Neural cell (in vitro differentiated cells): ENCODE results near the gene CLDN14. TPM values are rescaled to one million over a fixed set of nuclear protein-coding genes. Genes with fewer than 3 reads are reported as not detected.

Experiments
- H2AFZ ChIP-seq: fragments of 200-600, 300-800 bp; sonication (generic), shearing (Covaris generic); 2 replicates; pipeline ENCODE4 v1.6.0; 2014; ENCODE audit warnings: low read depth, mild to moderate bottlenecking, antibody characterized with exemption, low read length, moderate library complexity
- H3F3A ChIP-seq: fragments of 200-600 bp; shearing (Covaris generic); 2 replicates; pipeline ENCODE4 v1.6.1; 2016; ENCODE audit warnings: mild to moderate bottlenecking, moderate library complexity, mixed read lengths, antibody characterized with exemption, low read length; ENCODE audit not compliant: insufficient read depth, poor library complexity, severe bottlenecking
- H3K27ac ChIP-seq: fragments of 200-600, 300-800 bp; sonication (generic), shearing (Covaris generic); 2 replicates; pipeline ENCODE4 v1.5.1; 2014; ENCODE audit warnings: mild to moderate bottlenecking, low read length, moderate library complexity
- H3K27me3 ChIP-seq: fragments of 300-800, 200-600 bp; sonication (generic), shearing (Covaris generic); 2 replicates; pipeline ENCODE4 v1.6.0; 2014; ENCODE audit warnings: mild to moderate bottlenecking, low read depth, low read length, moderate library complexity; ENCODE audit not compliant: insufficient read depth
- H3K36me3 ChIP-seq: fragments of 300-800, 200-600 bp; sonication (generic), shearing (Covaris generic); 2 replicates; pipeline ENCODE4 v1.5.1; 2014; ENCODE audit warnings: mild to moderate bottlenecking, antibody characterized with exemption, low read length, moderate library complexity; ENCODE audit not compliant: insufficient read depth
- H3K4me2 ChIP-seq: fragments of 300-800, 200-600 bp; sonication (generic), shearing (Covaris generic); 2 replicates; pipeline ENCODE4 v1.6.0; 2014; ENCODE audit warnings: mild to moderate bottlenecking, low read length
- H3K4me3 ChIP-seq: fragments of 300-800, 200-600 bp; sonication (generic), shearing (Covaris generic); 2 replicates; pipeline ENCODE4 v1.5.1; 2014; ENCODE audit warnings: mild to moderate bottlenecking, low read length, moderate library complexity
- H3K79me2 ChIP-seq: fragments of 200-600 bp; shearing (Covaris generic); replicated peaks from 2 replicates; pipeline ENCODE4 v1.6.0; 2014; ENCODE audit warnings: mild to moderate bottlenecking, low read length, moderate library complexity; ENCODE audit not compliant: insufficient read depth
- H3K9ac ChIP-seq: fragments of 300-800, 200-600 bp; sonication (generic), shearing (Covaris generic); 2 replicates; pipeline ENCODE4 v1.6.1; 2016; ENCODE audit warnings: mild to moderate bottlenecking, low read length, mixed read lengths
- H3K9me2 ChIP-seq: fragments of 200-600 bp; shearing (Covaris generic); 2 replicates; pipeline ENCODE4 v1.6.1; 2016; ENCODE audit warnings: mild to moderate bottlenecking, low read length, mixed read lengths; ENCODE audit not compliant: insufficient read depth
- H3K9me3 ChIP-seq: fragments of 200-600, 300-800 bp; sonication (generic), shearing (Covaris generic); 2 replicates; pipeline ENCODE4 v1.6.1; 2016; ENCODE audit warnings: mild to moderate bottlenecking, mixed run types, low read length, moderate library complexity, mixed read lengths
- H4K20me1 ChIP-seq: fragments of 200-600 bp; shearing (Covaris generic); 2 replicates; pipeline ENCODE4 v1.6.1; 2016; ENCODE audit warnings: mild to moderate bottlenecking, mixed run types; ENCODE audit not compliant: insufficient read depth
- EP300 ChIP-seq: fragments of 450-650 bp; conservative IDR thresholded peaks from 2 replicates; pipeline ENCODE4 v1.6.1; 2014; ENCODE audit warnings: antibody characterized with exemption, mild to moderate bottlenecking, moderate library complexity; ENCODE audit not compliant: poor library complexity, severe bottlenecking
- EZH2 ChIP-seq: fragments of 200-600, 300-800 bp; shearing (Covaris generic), sonication (generic); IDR thresholded peaks from 2 replicates; pipeline ENCODE4 v1.6.1; 2014; ENCODE audit warnings: antibody characterized with exemption, low read length, borderline replicate concordance, mild to moderate bottlenecking; ENCODE audit not compliant: insufficient read depth, poor library complexity, severe bottlenecking
- MXI1 ChIP-seq: fragments of 450-650 bp; conservative IDR thresholded peaks from 2 replicates; pipeline ENCODE4 v1.6.1; 2014; ENCODE audit warnings: antibody characterized with exemption, mild to moderate bottlenecking; ENCODE audit not compliant: poor library complexity, severe bottlenecking
- POLR2AphosphoS5 ChIP-seq: IDR thresholded peaks from 2 replicates; pipeline ENCODE4 v1.6.1; 2012
- RAD21 ChIP-seq: fragments of 450-650 bp; conservative IDR thresholded peaks from 2 replicates; pipeline ENCODE4 v1.6.1; 2014; ENCODE audit warnings: antibody characterized with exemption, mild to moderate bottlenecking, moderate library complexity
- SMC3 ChIP-seq: fragments of 450-650 bp; conservative IDR thresholded peaks from 2 replicates; pipeline ENCODE4 v1.6.1; 2014; ENCODE audit warnings: antibody characterized with exemption, mild to moderate bottlenecking, moderate library complexity; ENCODE audit not compliant: poor library complexity
- TAF1 ChIP-seq: IDR thresholded peaks from 2 replicates; pipeline ENCODE4 v1.6.1; 2012; ENCODE audit warnings: low read depth
- polyA minus RNA-seq: library from RNA; depleted of rRNA, polyadenylated mRNA; stranded (reverse); fragments of >200 nt; gene quantifications from 2 replicates; pipeline ENCODE4 v1.2.3, GENCODE V29; 2014
- polyA plus RNA-seq: library from polyadenylated mRNA; depleted of rRNA; stranded (reverse); fragments of >200 nt; gene quantifications from 2 replicates; pipeline ENCODE4 v1.2.3, GENCODE V29; 2014
- TF ChIP-seq, protein P1 (sequence below): IDR thresholded peaks from 2 replicates; pipeline ENCODE4 v1.6.1; 2012; ENCODE audit warnings: borderline replicate concordance
- TF ChIP-seq, protein P2 (sequence below): fragments of 450-650 bp; IDR thresholded peaks from 2 replicates; pipeline ENCODE4 v1.5.1; 2014; ENCODE audit warnings: antibody characterized with exemption, mild to moderate bottlenecking, moderate library complexity; ENCODE audit not compliant: poor library complexity, severe bottlenecking

CLDN14 gene
- polyA plus RNA-seq (not detected in 2 replicates), polyA minus RNA-seq (not detected in 2 replicates)

GRCh38 chr21:36479415-36480402 is at the start of gene CLDN14:
CLDN14 (minus strand) TSS chr21:36480122; CDS start chr21:36461695, 18,427 bp downstream.
- H2AFZ ChIP-seq: no peak within 1 kb of the TSS

DNA sequence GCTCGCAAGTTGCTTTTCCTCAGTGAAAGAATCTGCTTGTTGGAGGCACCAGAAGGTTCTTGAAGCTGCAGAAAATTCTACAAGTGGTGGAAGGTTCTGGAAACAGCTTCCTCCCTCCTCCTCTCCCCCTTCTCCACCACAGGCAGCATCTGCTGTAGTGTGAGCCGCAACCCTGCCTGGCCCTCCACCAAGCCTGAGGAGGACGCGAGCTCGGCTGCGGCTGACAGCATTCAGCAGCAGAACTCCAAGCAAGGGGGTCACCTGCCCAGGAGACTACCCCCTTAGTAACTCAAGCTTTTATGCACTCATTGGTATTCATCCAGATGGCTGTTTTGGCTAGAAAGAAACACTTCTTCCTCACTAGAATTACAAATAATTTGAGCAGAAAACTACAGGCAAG is 48.8 kb upstream of the CLDN14 start:
- no peak overlapping the region for H3K9ac ChIP-seq
- no peaks in the 10 kb centered on the region for H4K20me1 ChIP-seq
- H3F3A ChIP-seq: no peaks in the 10 kb centered on the region
- no peak overlapping the region for H3K27ac ChIP-seq
- no peaks in the 10 kb centered on the region for H3K27me3 ChIP-seq
- no peak overlapping the region for H2AFZ ChIP-seq
- no peaks in the 10 kb centered on the region for H3K79me2 ChIP-seq
- no peaks in the 10 kb centered on the region for H3K36me3 ChIP-seq
- H3K9me2 ChIP-seq: no peaks in the 10 kb centered on the region
- no peak overlapping the region for H3K4me3 ChIP-seq
- H3K4me2 ChIP-seq: no peak overlapping the region
- H3K9me3 ChIP-seq: no peaks in the 10 kb centered on the region
- TF ChIP-seq SMC3 (no peak), MXI1 (no peak), RAD21 (no peak), EP300 (no peak), TAF1 (no peak), EZH2 (no peak)
- TF ChIP-seq, protein P1, sequence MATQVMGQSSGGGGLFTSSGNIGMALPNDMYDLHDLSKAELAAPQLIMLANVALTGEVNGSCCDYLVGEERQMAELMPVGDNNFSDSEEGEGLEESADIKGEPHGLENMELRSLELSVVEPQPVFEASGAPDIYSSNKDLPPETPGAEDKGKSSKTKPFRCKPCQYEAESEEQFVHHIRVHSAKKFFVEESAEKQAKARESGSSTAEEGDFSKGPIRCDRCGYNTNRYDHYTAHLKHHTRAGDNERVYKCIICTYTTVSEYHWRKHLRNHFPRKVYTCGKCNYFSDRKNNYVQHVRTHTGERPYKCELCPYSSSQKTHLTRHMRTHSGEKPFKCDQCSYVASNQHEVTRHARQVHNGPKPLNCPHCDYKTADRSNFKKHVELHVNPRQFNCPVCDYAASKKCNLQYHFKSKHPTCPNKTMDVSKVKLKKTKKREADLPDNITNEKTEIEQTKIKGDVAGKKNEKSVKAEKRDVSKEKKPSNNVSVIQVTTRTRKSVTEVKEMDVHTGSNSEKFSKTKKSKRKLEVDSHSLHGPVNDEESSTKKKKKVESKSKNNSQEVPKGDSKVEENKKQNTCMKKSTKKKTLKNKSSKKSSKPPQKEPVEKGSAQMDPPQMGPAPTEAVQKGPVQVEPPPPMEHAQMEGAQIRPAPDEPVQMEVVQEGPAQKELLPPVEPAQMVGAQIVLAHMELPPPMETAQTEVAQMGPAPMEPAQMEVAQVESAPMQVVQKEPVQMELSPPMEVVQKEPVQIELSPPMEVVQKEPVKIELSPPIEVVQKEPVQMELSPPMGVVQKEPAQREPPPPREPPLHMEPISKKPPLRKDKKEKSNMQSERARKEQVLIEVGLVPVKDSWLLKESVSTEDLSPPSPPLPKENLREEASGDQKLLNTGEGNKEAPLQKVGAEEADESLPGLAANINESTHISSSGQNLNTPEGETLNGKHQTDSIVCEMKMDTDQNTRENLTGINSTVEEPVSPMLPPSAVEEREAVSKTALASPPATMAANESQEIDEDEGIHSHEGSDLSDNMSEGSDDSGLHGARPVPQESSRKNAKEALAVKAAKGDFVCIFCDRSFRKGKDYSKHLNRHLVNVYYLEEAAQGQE: no peak
- TF ChIP-seq, protein P2, sequence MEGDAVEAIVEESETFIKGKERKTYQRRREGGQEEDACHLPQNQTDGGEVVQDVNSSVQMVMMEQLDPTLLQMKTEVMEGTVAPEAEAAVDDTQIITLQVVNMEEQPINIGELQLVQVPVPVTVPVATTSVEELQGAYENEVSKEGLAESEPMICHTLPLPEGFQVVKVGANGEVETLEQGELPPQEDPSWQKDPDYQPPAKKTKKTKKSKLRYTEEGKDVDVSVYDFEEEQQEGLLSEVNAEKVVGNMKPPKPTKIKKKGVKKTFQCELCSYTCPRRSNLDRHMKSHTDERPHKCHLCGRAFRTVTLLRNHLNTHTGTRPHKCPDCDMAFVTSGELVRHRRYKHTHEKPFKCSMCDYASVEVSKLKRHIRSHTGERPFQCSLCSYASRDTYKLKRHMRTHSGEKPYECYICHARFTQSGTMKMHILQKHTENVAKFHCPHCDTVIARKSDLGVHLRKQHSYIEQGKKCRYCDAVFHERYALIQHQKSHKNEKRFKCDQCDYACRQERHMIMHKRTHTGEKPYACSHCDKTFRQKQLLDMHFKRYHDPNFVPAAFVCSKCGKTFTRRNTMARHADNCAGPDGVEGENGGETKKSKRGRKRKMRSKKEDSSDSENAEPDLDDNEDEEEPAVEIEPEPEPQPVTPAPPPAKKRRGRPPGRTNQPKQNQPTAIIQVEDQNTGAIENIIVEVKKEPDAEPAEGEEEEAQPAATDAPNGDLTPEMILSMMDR: no peak

More at GRCh38 chr21:36479415-36480402, at the start of gene CLDN14:
- Histone ChIP-seq H3F3A (no peaks in the 10 kb centered on the region), H4K20me1 (no peaks in the 10 kb centered on the region), H3K27me3 (no peaks in the 10 kb centered on the region), H3K9ac (no peak within 1 kb of the TSS), H3K4me2 (no peak within 1 kb of the TSS), H3K9me2 (no peaks in the 10 kb centered on the region), H3K36me3 (no peaks in the 10 kb centered on the region), H3K79me2 (no peaks in the 10 kb centered on the region), H3K9me3 (no peaks in the 10 kb centered on the region), H3K4me3 (no peak within 1 kb of the TSS), H3K27ac (no peak within 1 kb of the TSS)
- TF ChIP-seq POLR2AphosphoS5 (no peak), EP300 (no peak), MXI1 (no peak), EZH2 (no peak), RAD21 (no peak), TAF1 (no peak), SMC3 (no peak)
- TF ChIP-seq, protein P1: no peak
- TF ChIP-seq, protein P2: no peak
